DOHH2 (cell line): ENCODE data around the gene GGA2.
"Not testable (repeated sequence)": the region's sequence is repeated elsewhere in the genome, so short reads cannot be mapped to it uniquely, and the experiment has no call there.

Source experiments
- EZH2phosphoT487 ChIP-seq: fragments of 200-600 bp; sonication (generic); IDR thresholded peaks from 2 replicates; pipeline ENCODE4 v1.6.1; 2017; ENCODE audit warnings: borderline replicate concordance, mild to moderate bottlenecking, antibody characterized with exemption, low read length, moderate library complexity, mixed read lengths
- TF ChIP-seq, protein P1 (sequence below): fragments of 200-600 bp; sonication (generic); IDR thresholded peaks from one replicate; pipeline ENCODE4 v1.5.1; 2014; ENCODE audit warnings: antibody characterized with exemption, mild to moderate bottlenecking, low read depth, low read length; ENCODE audit not compliant: poor library complexity, severe bottlenecking

- TF ChIP-seq, protein P1, sequence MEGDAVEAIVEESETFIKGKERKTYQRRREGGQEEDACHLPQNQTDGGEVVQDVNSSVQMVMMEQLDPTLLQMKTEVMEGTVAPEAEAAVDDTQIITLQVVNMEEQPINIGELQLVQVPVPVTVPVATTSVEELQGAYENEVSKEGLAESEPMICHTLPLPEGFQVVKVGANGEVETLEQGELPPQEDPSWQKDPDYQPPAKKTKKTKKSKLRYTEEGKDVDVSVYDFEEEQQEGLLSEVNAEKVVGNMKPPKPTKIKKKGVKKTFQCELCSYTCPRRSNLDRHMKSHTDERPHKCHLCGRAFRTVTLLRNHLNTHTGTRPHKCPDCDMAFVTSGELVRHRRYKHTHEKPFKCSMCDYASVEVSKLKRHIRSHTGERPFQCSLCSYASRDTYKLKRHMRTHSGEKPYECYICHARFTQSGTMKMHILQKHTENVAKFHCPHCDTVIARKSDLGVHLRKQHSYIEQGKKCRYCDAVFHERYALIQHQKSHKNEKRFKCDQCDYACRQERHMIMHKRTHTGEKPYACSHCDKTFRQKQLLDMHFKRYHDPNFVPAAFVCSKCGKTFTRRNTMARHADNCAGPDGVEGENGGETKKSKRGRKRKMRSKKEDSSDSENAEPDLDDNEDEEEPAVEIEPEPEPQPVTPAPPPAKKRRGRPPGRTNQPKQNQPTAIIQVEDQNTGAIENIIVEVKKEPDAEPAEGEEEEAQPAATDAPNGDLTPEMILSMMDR, result not testable (repeated sequence)
- not testable (repeated sequence) for TF ChIP-seq EZH2phosphoT487
These were observed 72.8 kb downstream of the GGA2 start for GRCh38 chr16:23437542-23437941.
